ENCODE measurements around the gene STX19.

Gene STX19

GRCh38 chr3:94066506-94067500 lies 38.4 kb upstream of the STX19 start:
- no peak for DNase-seq (ENCODE audit: low read depth)
- TF ChIP-seq CTCF (conservative IDR thresholded peaks at IDR 0.05; ENCODE audit: low read depth, low read length): no peak
- no peak overlapping the region for H3K4me3 ChIP-seq (ENCODE audit: low read depth, low read length)

GRCh38 chr3:94065819-94066480 lies 37.6 kb upstream of the STX19 start:
- DNase-seq (ENCODE audit: low read depth): no peak
- no peak overlapping the region for H3K4me3 ChIP-seq (ENCODE audit: low read depth, low read length)
- no peak for TF ChIP-seq CTCF (conservative IDR thresholded peaks at IDR 0.05; ENCODE audit: low read depth, low read length)

- no peak for DNase-seq (ENCODE audit: low read depth)
- TF ChIP-seq CTCF (conservative IDR thresholded peaks at IDR 0.05; ENCODE audit: low read depth, low read length): no peak
- H3K4me3 ChIP-seq (ENCODE audit: low read depth, low read length): no peak overlapping the region
These were observed 36.7 kb upstream of the STX19 start for GRCh38 chr3:94065122-94065521.

- DNase-seq (ENCODE audit: low read depth): no peak
- no peak for TF ChIP-seq CTCF (conservative IDR thresholded peaks at IDR 0.05; ENCODE audit: low read depth, low read length)
- no peak overlapping the region for H3K4me3 ChIP-seq (ENCODE audit: low read depth, low read length)
These were observed 36.0 kb upstream of the STX19 start for GRCh38 chr3:94064243-94064860.

GRCh38 chr3:94063496-94064119 lies 35.2 kb upstream of the STX19 start:
- H3K4me3 ChIP-seq (ENCODE audit: low read depth, low read length): peak overlapping the region; percentile 82
- no peak for TF ChIP-seq CTCF (conservative IDR thresholded peaks at IDR 0.05; ENCODE audit: low read depth, low read length)
- DNase-seq (ENCODE audit: low read depth): peak; percentile 17

- DNase-seq (ENCODE audit: low read depth): peak; percentile 98
- peak within 1 kb of the TSS; percentile 82 for H3K4me3 ChIP-seq (ENCODE audit: low read depth, low read length)
- no peak for TF ChIP-seq CTCF (conservative IDR thresholded peaks at IDR 0.05; ENCODE audit: low read depth, low read length)
These were observed 34.4 kb upstream of the STX19 start, which contains the start of the genes DHFR2 and NSUN3 for GRCh38 chr3:94062513-94063404. Gene DHFR2 (minus strand): TSS chr3:94062916. CDS start chr3:94061511, 1,405 bp downstream. Gene NSUN3 (plus strand): TSS chr3:94063061. CDS start chr3:94063127, 66 bp downstream.

All from choroid plexus epithelial cell (primary cell).